HG02678 (cell line): ENCODE measurements around the gene POLK.
"Not testable (repeated sequence)": the region's sequence is repeated elsewhere in the genome, so short reads cannot be mapped to it uniquely, and the experiment has no call there.

Experiments
- ATAC-seq: cut with Tn5 transposase; IDR thresholded peaks from one replicate; pipeline ENCODE4 v1.9.1; 2021; ENCODE audit warnings: mild to moderate bottlenecking, moderate library complexity; ENCODE audit not compliant: unreplicated experiment

POLK gene

DNA sequence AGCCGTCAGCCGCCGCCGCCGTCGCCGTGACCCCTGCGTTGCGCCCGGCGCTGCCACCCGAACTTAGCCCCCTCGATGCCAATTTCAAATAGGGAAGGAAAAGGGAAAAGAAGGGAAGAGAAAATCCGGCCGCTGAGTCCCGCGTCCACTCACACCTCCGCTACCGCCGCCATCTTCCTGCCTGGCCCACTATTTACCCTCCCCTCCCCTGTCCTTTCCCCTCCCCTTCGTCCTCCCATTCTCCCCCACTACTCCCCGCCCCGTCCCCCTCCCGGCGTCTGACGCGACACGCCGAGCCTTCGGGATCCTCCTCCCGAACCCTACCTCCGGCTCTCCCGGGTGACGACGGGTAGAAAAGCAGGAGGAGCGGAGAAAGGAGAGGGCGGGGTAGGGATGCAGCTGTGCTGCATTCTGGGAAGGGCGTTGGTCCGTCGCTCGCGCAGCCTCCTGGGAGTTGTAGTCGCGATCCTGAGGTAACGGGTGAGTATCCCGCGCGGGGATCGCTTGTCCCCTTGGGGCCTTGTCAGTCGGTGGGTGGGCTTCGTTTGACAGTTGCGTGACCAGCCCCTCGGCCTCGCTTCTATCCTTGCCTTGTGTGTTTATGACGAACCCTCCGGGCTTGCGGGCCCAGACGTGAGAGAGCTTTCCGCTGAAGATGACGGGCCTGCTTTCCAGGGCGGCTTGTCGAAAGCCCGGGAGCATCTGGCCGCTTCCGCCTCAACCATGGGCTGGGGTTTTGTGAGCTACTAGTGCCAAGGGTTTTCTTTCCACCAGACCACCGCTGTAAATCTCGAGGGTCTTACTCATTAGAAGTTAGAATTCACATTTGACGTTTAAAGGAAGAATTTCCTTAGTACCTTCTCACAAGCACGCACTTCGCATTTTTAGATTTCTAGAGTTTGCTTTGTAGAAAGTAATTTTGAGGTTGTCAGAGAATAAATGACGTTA lies at the start of gene POLK, which contains the start of gene CERT1:
TSS of gene POLK (plus strand) at position 457 of the 948 bp plus-strand sequence.
TSS of gene CERT1 (minus strand) at position 195 of the 948 bp plus-strand sequence. CDS start 422 bp downstream, outside the sequence.
- ATAC-seq, result peak; percentile 88

DNA sequence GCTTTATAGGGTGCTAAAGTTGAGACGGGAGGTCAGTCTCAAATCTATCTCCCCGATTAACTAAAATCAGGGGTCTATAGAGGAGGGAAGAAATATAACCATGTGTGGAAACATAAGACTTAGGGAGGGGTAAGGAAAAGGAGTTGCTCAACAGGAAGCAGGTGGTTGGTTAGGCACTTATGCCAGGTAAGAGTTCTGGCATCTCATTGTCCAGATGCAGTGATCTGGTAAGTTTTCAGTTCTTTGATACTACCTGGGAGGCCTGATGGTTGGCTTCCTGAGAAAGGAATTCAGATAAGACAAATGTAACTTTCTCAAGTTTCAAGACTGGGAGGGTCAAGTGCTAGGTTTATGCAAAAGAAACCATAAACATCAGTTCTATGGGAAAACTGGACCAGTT lies 48.0 kb upstream of the POLK start:
- ATAC-seq, result no peak

DNA sequence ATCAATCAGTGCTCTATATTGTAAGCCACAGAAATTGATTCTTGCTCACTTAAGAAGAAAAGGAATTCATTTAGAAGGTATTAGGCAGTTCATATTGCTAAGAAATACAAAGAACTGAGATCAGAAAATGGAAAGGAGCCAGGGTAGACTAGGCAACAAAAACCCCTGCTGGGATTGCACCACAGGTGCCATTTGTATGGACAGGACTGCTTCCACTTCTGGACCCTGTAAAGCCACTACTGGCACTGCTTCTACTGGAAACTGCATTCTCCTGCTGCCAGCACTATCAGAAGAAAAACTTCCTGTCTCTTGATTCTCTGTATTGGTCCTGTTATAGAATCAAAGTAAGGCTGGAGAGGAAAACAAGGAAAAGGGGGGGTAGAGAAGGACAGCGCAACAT lies 46.2 kb upstream of the POLK start:
- ATAC-seq, result no peak

DNA sequence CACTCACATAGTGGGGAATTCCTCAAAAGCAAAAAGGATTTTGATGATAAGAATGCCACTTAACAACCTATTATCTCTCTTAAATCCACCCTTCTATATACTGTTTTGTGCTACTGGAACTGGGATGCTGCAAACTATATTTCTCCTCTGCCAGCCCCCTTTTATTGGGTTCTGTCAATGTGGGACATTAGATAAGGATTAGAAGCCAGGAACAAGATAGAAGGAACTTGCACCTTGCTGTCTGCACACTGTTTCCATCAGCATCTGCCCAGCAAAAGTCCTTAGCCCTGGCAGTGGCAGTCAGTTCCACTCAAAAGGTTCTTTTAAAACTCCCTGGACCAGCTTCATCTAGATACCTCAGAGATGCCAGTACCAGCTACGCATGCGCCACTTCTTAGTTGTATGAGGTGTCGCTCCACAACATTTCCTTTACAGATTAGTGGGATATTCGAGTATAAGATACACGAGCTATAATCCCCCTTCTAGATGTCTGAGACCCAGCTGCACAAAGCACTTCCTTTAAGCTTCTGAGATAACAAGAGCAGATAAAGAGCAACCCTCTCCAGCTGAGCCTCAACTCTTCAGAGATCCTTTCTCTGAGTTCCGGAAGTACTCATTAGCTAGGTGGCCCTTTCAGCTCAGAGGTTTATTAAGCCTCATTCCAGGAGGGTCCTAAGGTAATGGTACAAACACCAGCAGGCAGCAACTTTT lies 45.5 kb upstream of the POLK start:
- ATAC-seq, result no peak

DNA sequence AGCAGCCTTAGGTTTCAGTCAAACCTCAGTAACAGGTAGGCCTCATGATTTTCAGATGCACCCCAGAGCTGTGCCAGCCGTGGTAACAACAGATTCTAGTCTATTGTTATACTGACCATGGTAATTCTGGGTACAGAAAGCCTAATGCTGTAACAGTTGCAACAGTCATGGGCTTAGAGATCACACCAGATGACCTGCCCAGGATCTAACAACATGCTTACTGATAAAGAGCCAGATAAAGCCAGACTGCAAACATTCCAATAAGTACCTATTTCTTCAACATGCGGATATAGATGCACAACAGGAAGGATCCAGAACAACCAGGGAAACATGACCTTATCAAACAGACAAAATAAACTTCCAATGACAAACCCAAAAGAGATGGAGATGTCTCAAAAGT lies 43.1 kb upstream of the POLK start:
- ATAC-seq, result no peak

DNA sequence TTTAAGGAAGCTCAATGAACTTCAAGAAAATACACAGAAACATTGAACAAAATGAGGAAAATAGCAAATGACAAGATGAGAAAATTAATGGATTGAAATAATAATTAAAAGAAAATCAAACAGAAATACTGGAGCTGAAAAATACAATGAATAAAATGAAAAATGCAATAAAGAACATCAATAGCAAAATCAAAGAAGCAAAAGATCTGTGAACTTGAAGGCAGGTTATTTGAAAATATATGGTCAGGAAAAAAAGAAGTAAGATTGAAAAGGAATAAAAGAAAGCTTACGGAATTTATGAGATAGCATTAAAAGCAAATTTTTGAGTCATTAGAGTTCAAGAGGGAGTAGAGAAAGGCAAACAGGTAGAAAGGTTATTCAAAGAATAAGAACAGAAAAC lies 42.7 kb upstream of the POLK start:
- no peak for ATAC-seq

DNA sequence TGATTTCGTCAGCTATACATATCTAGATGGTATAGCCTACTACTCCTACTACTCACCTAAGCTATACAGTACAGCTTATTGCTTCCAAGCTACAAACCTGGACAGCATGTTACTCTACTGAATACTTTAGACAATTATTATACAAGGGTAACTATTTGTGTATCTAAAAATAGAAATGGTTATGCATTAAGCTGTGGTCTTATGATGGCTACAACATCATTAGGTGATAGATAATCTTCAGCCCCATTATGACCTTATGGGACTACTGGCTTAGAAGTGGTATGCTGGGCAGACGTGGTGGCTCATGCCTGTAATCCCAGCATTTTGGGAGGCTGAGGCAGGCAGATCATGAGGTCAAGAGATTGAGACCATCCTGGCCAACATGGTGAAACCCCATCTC lies 40.5 kb upstream of the POLK start:
- no peak for ATAC-seq

DNA sequence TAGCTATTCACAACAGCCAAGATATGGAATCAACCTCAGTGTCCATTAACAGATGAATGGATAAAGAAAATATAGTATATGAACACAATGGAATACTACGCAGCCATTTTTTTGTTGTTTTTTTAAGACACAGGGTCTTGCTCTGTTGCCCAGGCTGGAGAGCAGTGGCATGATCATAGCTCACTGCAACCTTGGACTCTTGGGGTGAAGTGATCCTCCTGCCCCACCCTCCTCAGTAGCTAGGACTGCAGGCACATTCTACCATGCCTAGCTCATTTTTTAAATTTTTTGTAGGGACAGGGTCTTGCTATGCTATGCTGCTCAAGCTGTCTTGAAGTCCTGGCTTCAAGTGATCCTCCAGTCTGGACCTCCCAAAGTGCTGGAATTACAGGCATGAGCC lies 38.7 kb upstream of the POLK start:
- no peak for ATAC-seq

DNA sequence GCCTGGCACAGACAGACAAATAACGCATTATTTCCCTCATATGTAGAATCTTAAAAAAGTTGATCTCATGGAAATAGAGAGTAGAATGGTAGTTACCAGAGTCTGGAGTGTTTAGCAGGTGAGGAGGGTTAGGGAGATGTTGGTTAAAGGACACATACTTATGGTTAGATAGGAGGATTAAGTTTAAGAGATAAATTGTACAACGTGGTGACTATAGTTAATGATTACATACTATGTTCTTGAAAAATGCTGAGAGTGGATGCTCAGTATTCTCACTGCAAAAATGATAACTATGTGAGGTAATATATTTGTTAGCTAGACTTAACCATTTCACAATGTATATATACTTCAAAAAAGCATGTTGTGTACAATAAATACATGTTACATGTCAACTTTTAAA lies 38.2 kb upstream of the POLK start:
- no peak for ATAC-seq

DNA sequence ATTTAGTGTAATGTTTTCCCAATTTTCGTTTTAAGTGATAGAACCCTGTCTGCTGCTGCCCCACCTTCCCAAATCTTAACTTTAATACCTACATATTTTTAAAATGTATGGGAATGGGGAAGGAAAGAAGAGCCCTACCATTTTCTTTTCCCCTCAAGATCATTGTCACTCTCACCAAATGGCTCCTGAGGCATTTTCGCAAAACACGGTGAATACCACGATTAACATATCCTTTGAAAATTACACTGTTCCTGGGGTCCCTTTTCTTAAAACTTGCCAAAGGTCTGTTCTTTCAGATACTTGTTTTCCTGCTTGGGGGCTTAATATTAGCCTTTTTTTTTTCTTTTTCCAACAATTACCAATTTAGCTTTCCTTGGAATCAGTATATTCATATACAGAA lies 36.3 kb upstream of the POLK start:
- ATAC-seq, result no peak

DNA sequence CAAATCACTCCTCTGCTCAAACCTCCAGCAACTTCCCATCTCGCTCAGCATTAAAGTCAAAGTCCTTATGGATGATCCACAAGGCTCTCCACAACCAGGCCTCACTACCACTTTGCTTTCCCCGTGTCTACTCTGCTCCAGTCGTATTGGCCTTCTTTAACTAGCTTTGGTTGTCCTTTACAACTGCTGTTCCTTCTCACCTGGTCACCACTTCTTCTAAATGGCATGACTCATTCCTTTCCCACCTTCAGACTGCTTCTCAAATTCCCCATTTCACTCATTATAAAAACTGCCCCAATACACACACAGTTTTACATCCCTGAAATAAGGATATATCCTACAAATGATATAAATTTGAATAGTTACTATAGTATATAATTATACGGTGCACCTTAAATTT lies 30.7 kb upstream of the POLK start:
- ATAC-seq, result no peak

DNA sequence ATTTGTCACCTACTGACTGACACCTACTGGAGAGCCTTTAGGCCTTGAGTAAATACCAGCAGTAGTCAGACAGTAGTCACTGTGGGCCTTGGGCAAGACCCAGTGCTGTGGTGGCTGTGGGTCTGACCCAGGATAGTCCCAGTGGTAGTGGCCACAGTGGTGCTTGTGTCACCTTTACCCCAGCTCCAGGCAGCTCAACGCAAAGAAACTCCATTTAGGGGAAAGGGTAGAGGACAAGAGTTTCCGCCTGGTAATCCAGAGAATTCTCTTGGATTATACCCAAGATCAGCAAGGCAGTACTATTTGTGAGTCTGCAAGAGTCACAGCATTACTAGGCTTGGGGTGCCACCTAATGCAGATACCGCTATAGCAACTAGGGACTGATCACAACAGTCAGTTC lies 29.2 kb upstream of the POLK start:
- ATAC-seq, result no peak

DNA sequence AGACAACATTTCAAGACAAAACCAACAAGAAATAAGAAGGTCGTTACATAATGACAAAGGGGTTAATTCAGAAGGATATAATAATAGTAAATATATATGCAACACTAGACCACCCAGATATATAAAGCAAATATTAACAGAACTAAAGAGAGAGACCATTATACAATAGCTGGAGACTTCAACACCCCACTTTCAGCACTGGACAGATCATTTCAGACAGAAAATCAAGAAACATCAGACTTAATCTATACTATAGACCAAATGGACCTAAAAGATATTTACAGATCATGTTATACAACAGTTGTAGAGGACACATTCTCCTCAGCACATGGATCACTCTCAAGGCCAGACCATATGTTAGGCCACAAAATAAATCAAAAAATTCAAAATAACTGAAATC lies 27.1 kb upstream of the POLK start:
- ATAC-seq, result no peak

DNA sequence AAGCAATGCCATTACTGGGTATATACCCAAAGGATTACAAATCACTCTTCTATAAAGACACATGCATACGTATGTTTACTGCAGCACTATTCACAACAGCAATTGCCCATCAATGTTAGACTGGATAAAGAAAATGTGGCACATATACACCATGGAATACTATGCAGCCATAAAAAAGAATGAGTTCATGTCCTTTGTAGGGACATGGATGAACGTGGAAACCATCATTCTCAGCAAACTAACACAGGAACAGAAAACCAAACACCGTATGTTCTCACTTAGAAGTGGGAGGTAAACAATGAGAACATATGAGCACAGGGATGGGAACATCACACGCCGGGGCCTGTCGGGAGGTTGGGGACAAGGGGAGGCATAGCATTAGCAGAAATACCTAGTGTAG lies 21.8 kb upstream of the POLK start:
- ATAC-seq, result not testable (repeated sequence)

DNA sequence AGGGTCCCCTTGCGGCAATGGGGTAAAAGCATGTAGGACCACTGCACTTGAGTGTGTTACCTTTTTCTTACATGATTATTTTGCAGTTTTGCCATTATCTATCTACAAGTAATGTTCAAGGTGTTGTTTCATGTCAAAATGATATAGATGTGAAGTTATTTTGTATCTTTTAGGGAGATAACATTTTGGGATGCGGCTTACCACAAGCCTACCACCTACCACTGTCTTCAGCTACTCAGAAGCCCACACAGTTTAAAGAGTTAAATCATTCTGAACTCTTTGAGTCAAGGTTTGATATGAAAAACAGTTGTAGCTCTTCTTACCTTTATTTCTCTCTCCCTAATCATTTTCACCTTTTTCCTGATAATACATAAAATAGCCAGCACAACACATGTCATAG lies 20.1 kb upstream of the POLK start:
- no peak for ATAC-seq

DNA sequence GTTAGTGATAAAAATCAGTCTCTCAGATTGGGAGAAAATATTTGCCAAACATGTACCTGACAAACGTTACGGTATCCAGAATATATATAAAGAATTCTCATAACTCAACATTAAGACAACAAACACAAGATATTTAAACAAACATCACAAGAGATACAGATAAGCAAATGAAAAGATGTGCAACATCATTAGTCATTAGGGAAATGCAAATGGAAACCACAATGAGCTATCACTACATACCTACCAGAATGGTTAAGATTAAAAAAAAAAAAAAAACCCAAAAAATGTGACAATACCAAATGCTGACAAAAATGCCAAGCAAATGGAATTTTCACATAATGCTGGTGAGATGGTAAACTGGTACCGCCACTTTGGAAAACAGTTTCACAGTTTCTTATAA lies 15.7 kb upstream of the POLK start:
- ATAC-seq, result no peak

DNA sequence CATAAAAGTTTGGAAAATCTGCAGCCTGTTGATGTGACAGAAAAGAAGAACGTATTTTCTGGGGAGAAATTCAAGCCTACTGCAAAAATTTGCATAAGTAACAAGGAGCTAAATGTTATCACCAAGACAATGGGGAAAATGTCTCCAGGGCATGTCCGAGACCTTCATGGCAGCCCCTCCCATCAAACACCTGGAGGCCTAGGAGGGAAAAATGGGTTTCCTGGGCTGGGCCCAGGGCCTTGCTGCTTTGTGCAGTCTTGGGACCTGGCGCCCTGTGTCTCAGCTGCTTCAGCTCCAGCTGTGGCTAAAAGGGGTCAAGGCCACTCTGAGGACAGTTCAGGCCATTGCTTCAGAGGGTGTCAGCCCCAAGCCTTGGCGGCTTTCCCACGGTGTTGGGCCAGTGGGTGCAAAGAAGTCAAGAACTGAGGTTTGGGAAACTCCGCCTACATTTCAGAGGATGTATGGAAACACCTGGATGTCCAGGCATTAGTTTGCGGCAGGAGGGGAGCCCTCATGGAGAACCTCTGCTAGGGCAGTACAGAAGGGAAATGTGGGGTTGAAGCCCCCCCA lies 13.4 kb upstream of the POLK start:
- ATAC-seq, result no peak

DNA sequence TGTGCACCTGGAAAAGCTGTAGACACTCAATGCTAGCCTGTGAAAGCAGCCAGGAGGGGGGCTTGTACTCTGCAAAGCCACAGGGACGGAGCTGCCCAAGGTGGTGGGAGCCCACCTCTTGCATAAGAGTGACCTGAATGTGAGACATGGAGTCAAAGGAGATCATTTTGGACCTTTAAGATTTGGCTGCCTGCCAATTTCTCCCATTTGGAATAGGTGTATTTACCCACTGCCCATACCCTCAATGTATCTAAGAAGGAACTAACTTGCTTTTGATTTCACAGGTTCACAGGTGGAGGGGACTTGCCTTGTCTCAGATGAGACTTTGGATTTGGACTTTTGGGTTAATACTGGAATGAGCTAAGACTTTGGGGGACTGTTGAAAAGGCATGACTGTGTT lies 12.8 kb upstream of the POLK start:
- not testable (repeated sequence) for ATAC-seq

DNA sequence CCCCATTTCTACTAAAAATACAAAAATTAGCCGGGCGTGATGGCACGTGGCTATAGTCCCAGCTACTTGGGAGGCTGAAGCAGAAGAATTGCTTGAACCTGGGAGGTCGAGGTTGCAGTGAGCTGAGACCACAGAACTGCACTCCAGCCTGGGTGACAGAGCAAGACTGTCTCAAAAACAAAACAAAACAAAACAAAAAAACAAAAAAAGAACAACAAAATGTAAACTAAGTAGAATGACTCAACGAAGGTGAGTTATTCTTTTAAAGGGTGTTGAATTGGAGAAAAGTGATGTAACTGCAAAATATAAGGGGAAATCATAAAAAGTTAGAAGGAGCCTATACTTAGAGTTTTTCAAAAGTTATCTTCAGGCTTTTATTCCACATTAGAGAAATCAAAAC lies 6.6 kb upstream of the POLK start:
- ATAC-seq, result not testable (repeated sequence)

DNA sequence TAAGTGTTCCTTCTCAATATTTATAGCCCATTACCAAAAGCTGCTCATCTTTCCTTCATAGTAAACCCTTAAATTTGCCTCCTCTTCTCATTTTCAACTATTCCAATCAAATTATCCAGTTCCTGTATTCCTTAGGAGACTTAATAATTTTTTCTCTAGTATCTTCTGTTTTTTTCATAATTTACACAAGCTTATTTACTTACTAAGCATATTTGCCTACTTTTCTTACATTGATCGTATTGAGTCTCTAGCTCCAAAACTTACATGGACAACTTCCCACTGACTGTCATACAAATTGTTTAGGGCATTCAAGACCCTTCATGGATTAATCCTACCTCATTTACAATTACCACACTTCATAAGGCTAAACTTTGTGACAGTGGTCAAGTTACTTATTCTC lies 3.9 kb upstream of the POLK start:
- ATAC-seq, result no peak

DNA sequence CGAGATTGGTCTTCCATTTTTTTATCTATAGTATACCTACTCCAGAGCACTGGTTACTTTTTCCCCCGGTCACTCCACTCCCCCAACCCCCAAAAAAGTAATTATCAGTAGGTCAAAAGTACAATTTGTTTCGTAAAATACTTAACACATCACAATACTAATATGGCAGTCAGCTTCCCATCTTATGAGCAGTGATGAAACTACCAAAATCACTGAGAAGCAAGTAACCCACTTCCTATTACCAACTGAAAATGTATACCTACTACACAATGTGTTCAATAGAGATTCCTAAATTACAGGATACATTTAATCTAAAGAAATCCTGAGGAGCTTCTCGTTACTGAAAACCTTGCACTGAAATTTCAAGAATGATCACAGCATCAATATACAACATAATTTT lies 2.1 kb upstream of the POLK start:
- ATAC-seq, result no peak

DNA sequence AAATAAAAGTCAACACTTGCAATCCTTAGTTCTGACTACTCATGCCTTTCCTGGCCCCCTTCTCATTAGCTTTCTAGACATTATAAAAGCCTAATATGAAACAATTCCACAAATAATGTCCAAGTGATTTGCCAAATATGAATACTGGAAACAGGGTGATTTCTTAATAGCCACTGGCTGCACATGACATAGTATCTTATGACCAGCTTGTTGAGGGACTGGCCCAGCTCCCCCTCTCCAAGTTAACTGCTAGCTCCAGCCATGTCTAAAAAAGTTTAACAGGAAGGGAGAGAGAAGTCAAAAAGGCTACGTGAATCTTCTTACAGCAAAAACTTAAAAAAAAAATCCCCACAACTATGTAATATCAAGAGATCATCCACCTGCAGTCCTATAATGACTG lies 1.7 kb upstream of the POLK start:
- ATAC-seq, result no peak
